Esophagus squamous epithelium (tissue), 5 donors: ENCODE measurements around the gene GZMB. TPM values are rescaled to one million over a fixed set of nuclear protein-coding genes. Genes with fewer than 3 reads are reported as not detected.

Experiments used
- DNase-seq: peaks from one replicate; lab custom pipeline; 2025; lab: John Stamatoyannopoulos, UW
- H3K27ac ChIP-seq, 4 donors: fragments of 200-600 bp; sonication (generic); one replicate each; pipeline ENCODE4 v1.5.1; 2016 to 2019; ENCODE audit warnings: mild to moderate bottlenecking in 1 of 4
- H3K27me3 ChIP-seq, 4 donors: fragments of 200-600 bp; sonication (generic); 1 replicate in 3 of 4; 2 replicates in 1 of 4; pipeline versions ENCODE4 v1.5.1 to v1.6.0; 2017 to 2021; ENCODE audit warnings: antibody characterized with exemption in 1 of 4
- H3K36me3 ChIP-seq, 3 donors: fragments of 200-600 bp; sonication (generic); one replicate each; pipeline ENCODE4 v1.5.1; 2016 to 2019
- H3K4me1 ChIP-seq, 3 donors: fragments of 200-600 bp; sonication (generic); one replicate each; pipeline ENCODE4 v1.5.1; 2017 to 2019
- H3K4me3 ChIP-seq, 4 donors: fragments of 200-600 bp; sonication (generic); 1 replicate in 3 of 4; 2 replicates in 1 of 4; pipeline ENCODE4 v1.5.1; 2016 to 2019; ENCODE audit warnings: mild to moderate bottlenecking in 2 of 4, moderate library complexity in 1 of 4
- H3K9me3 ChIP-seq, 3 donors: fragments of 200-600 bp; sonication (generic); one replicate each; pipeline ENCODE4 v1.5.1; 2016 to 2019
- POLR2A ChIP-seq, 4 donors: fragments of 450-650 bp; IDR thresholded peaks; one replicate each; pipeline ENCODE4 v1.6.1; 2017; ENCODE audit warnings: antibody characterized with exemption in 4 of 4, mild to moderate bottlenecking in 4 of 4, moderate library complexity in 3 of 4
- WGBS, 2 donors: methylation state at CpG; one replicate each; pipeline ENCODE4 v1.1.5; 2018; 5-methylcytosine and 5-hydroxymethylcytosine counted together
- intact Hi-C: fragments of 100-400 bp; cut with DNase I; formaldehyde crosslinking; loops from one replicate; pipeline ENCODE4 v1.15.0; 2022
- total RNA-seq, 4 donors: library from RNA; depleted of rRNA; stranded (reverse); fragments of >200 nt; gene quantifications; one replicate each; pipeline ENCODE4 v1.1.0, GENCODE V29; 2016
- TF ChIP-seq, protein P1 (sequence below), 6 experiments: fragments of 450-650 bp in 4 of 6; fragments of 200-600 bp in 2 of 6; sonication (generic) in 2 of 6; IDR thresholded peaks; one replicate each; pipeline ENCODE4 v1.5.1; 2016 to 2019; ENCODE audit warnings: antibody characterized with exemption in 6 of 6, mild to moderate bottlenecking in 4 of 6, moderate library complexity in 4 of 6
- donor health status: DM: yes; HTN: yes; CAD: no.

Gene GZMB
- total RNA-seq, 4 donors from 2014 or later, result 0.99 to 8.5 (median 6.1) TPM

DNA sequence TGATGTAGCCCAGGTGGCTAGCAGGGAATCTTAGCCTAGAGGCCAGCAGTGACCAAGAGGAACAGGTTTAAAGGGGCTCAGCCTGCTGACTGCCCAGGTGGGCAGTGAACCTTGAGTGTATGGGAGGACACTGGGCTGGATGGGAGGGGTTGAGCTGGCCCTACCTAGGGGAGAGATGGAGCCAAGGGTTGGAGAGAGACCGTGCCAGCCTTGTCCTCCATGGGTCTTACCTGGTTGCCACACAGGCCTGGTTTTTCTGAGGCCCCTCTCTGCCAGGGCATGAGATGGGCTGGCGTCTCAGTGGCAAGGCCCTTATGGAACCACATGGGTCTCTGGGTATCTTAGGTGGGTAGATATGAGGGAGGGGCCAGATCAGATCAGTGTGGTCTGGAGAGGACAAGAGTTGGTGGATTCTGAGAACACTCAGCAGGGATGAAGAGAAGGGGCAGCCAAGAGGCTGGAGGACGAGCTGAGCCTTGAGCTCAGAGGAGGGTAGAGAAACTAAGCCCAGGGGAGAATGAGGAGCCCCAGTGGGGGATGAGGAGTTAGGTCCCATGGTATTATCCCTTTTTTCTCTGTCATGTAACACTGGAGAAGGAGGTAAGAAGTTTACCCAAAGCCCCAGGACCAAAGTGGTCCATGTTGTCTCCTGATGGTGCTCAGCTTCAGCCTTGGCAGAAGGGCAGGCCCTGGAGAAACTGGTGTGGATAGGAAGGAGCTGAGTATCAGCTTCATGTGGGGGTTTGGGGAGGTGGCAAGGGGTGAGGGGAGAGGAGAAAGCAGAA lies 3.7 kb downstream of the GZMB start:
- H3K27ac ChIP-seq, result no peak overlapping the region
- 40 to 89% methylated on average over 1 to 3 of the region's 3 CpGs for WGBS, 2 donors

DNA sequence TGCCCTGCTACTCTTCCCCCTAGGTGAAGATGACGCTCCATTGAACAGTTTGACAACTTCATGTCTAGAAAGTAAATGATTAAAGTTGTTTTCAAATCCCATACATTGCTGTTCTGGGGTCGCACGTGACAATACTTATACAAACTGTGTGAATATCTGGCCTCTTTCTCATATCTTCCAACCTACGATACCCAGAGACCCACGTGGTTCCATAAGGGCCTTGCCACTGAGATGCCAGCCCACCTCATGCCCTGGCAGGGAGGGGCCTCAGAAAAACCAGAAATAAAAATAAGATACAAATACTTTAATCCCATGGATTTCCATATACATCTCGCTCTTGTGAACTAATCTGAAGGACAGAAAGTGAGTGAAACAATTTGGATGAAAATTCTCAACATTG lies 4.5 kb downstream of the GZMB start:
- H3K9me3 ChIP-seq, result no peaks in the 10 kb centered on the region
- no peaks in the 10 kb centered on the region for H3K36me3 ChIP-seq
- peaks cover 0 to 14% (median 5%) of the 10 kb centered on the region in 3 donors for H3K4me1 ChIP-seq
- no peak overlapping the region for H3K27ac ChIP-seq
- no peak for TF ChIP-seq POLR2A (IDR thresholded peaks at IDR 0.05)
- TF ChIP-seq, protein P1, sequence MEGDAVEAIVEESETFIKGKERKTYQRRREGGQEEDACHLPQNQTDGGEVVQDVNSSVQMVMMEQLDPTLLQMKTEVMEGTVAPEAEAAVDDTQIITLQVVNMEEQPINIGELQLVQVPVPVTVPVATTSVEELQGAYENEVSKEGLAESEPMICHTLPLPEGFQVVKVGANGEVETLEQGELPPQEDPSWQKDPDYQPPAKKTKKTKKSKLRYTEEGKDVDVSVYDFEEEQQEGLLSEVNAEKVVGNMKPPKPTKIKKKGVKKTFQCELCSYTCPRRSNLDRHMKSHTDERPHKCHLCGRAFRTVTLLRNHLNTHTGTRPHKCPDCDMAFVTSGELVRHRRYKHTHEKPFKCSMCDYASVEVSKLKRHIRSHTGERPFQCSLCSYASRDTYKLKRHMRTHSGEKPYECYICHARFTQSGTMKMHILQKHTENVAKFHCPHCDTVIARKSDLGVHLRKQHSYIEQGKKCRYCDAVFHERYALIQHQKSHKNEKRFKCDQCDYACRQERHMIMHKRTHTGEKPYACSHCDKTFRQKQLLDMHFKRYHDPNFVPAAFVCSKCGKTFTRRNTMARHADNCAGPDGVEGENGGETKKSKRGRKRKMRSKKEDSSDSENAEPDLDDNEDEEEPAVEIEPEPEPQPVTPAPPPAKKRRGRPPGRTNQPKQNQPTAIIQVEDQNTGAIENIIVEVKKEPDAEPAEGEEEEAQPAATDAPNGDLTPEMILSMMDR (IDR thresholded peaks at IDR 0.05), result no peak
- 82 to 89% methylated on average over 6 of the region's 6 CpGs for WGBS, 2 donors
- intact Hi-C loops, result no loop called here
- H3K4me3 ChIP-seq, result no peak overlapping the region
- peaks cover 0 to 12% (median 0%) of the 10 kb centered on the region in 4 donors for H3K27me3 ChIP-seq
- DNase-seq, result no peak

More for the DNA sequence above, 3.7 kb downstream of the GZMB start:
- no peak for TF ChIP-seq POLR2A (IDR thresholded peaks at IDR 0.05)
- TF ChIP-seq, protein P1 (IDR thresholded peaks at IDR 0.05), result no peak
- Histone ChIP-seq H3K4me1 (peaks cover 0 to 14% (median 5%) of the 10 kb centered on the region in 3 donors), H3K9me3 (no peaks in the 10 kb centered on the region), H3K27me3 (peaks cover 0 to 12% (median 0%) of the 10 kb centered on the region in 4 donors), H3K36me3 (no peaks in the 10 kb centered on the region), H3K4me3 (no peak overlapping the region)
- intact Hi-C loops, result no loop called here
- DNase-seq, result no peak

- no peak overlapping the region for H3K27ac ChIP-seq
- TF ChIP-seq, protein P1 (IDR thresholded peaks at IDR 0.05), result no peak
- TF ChIP-seq POLR2A (IDR thresholded peaks at IDR 0.05), result no peak
- H3K9me3 ChIP-seq, result no peaks in the 10 kb centered on the region
- intact Hi-C loops, result no loop called here
- H3K4me3 ChIP-seq, result no peak overlapping the region
- peaks cover 0 to 25% (median 9%) of the 10 kb centered on the region in 3 donors for H3K4me1 ChIP-seq
- H3K27me3 ChIP-seq, result no peaks in the 10 kb centered on the region
- WGBS, 2 donors, result 18 to 69% methylated on average over 2 of the region's 2 CpGs
- DNase-seq, result no peak
- no peaks in the 10 kb centered on the region for H3K36me3 ChIP-seq
Measured at GRCh38 chr14:24613747-24614146, 20.2 kb downstream of the GZMB start.

DNA sequence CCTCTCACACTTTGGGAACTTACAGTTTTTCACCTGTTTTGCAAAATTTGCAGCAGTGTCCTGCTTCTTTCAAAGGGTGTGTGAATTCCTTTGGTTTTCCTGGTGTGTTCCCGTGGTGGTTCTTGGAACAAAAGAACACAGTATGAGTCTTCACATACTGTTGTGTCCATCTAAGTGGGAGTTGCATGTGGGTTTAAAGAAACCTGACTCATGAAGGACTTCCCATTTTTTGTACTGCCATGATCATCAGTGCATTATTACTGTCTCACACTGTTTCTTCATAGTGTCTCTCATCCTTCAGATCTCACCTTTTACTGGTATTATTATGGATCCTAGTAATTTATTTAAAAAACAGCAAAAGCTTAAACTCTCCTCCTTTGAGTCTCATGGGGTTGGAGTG lies 20.7 kb downstream of the GZMB start:
- intact Hi-C loops, result no loop called here
- TF ChIP-seq, protein P1 (IDR thresholded peaks at IDR 0.05), result no peak
- no peak for TF ChIP-seq POLR2A (IDR thresholded peaks at IDR 0.05)
- H3K27me3 ChIP-seq, result no peaks in the 10 kb centered on the region
- no peaks in the 10 kb centered on the region for H3K36me3 ChIP-seq
- H3K27ac ChIP-seq, result no peak overlapping the region
- no peak for DNase-seq
- peaks cover 0 to 25% (median 9%) of the 10 kb centered on the region in 3 donors for H3K4me1 ChIP-seq
- WGBS, 2 donors, result 19 to 40% methylated on average over 1 of the region's 1 CpG
- H3K9me3 ChIP-seq, result no peaks in the 10 kb centered on the region
- no peak overlapping the region for H3K4me3 ChIP-seq

DNA sequence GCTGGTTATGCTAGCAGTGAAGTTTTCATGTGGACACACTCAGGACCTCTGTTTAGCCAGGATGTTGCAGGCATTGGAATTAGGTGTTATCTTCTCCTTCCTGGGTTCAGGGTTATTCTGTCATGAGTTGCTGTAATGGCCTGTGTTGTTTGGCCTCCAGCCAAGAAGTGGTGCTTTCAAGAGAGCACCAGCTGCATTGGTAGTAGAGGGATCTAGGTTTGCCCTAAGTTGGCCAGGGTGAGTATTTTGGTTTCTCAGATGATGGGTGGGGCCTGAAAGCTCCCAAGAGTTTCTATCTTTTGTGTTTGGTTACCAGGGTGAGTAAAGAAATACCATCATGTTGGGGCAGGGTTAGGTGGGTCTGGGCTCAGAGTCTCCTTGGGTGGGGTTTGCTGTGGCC lies 21.8 kb downstream of the GZMB start:
- Histone ChIP-seq H3K4me3 (no peak overlapping the region), H3K27ac (no peak overlapping the region), H3K4me1 (peaks cover 0 to 25% (median 9%) of the 10 kb centered on the region in 3 donors), H3K9me3 (no peaks in the 10 kb centered on the region), H3K36me3 (no peaks in the 10 kb centered on the region), H3K27me3 (no peaks in the 10 kb centered on the region)
- no peak for DNase-seq
- no peak for TF ChIP-seq POLR2A (IDR thresholded peaks at IDR 0.05)
- TF ChIP-seq, protein P1 (IDR thresholded peaks at IDR 0.05), result no peak
- intact Hi-C loops, result no loop called here
